Type B pancreatic cell (in vitro differentiated cells): ENCODE data around the gene BTLA. TPM values are rescaled to one million over a fixed set of nuclear protein-coding genes. Genes with fewer than 3 reads are reported as not detected.

Experiments used
- DNase-seq: peaks from one replicate; pipeline ENCODE4 v3.0.0; 2021; ENCODE audit warnings: mixed read lengths; ENCODE audit not compliant: unreplicated experiment; ENCODE audit errors: extremely low spot score
- H3K27ac Mint-ChIP-seq: 2 replicates; pipeline ENCODE4 v1.8.0; 2021; ENCODE audit warnings: mild to moderate bottlenecking, mixed read lengths
- H3K27me3 Mint-ChIP-seq: 2 replicates; pipeline ENCODE4 v1.8.0; 2021; ENCODE audit warnings: mixed read lengths
- H3K36me3 Mint-ChIP-seq: 2 replicates; pipeline ENCODE4 v1.8.0; 2021; ENCODE audit warnings: mixed read lengths
- H3K4me1 Mint-ChIP-seq: one replicate; pipeline ENCODE4 v1.8.0; 2021; ENCODE audit warnings: mixed read lengths; ENCODE audit not compliant: unreplicated experiment
- H3K4me3 Mint-ChIP-seq: 2 replicates; pipeline ENCODE4 v1.8.0; 2021; ENCODE audit warnings: mild to moderate bottlenecking, mixed read lengths
- H3K9me3 Mint-ChIP-seq: 2 replicates; pipeline ENCODE4 v1.8.0; 2021; ENCODE audit warnings: mixed read lengths
- CTCF ChIP-seq: fragments of 200-600 bp; sonication (generic); conservative IDR thresholded peaks from 2 replicates; pipeline ENCODE4 v1.5.0; 2021; ENCODE audit warnings: antibody characterized with exemption, mild to moderate bottlenecking
- total RNA-seq: library from RNA; stranded (reverse); gene quantifications from 2 replicates; pipeline ENCODE4 v1.2.1, GENCODE V29; 2021; ENCODE audit warnings: low replicate concordance

BTLA gene
- total RNA-seq, 1 donor from 2014 or later: not detected

- H3K4me1 Mint-ChIP-seq: no peaks in the 10 kb centered on the region
- no peaks in the 10 kb centered on the region for H3K27me3 Mint-ChIP-seq
- no peak overlapping the region for H3K4me3 Mint-ChIP-seq
- no peak for TF ChIP-seq CTCF
- no peaks in the 10 kb centered on the region for H3K36me3 Mint-ChIP-seq
- H3K27ac Mint-ChIP-seq: no peak overlapping the region
- H3K9me3 Mint-ChIP-seq: no peaks in the 10 kb centered on the region
- no peak for DNase-seq
Measured at GRCh38 chr3:112472691-112473090, 26.6 kb downstream of the BTLA start.

DNA sequence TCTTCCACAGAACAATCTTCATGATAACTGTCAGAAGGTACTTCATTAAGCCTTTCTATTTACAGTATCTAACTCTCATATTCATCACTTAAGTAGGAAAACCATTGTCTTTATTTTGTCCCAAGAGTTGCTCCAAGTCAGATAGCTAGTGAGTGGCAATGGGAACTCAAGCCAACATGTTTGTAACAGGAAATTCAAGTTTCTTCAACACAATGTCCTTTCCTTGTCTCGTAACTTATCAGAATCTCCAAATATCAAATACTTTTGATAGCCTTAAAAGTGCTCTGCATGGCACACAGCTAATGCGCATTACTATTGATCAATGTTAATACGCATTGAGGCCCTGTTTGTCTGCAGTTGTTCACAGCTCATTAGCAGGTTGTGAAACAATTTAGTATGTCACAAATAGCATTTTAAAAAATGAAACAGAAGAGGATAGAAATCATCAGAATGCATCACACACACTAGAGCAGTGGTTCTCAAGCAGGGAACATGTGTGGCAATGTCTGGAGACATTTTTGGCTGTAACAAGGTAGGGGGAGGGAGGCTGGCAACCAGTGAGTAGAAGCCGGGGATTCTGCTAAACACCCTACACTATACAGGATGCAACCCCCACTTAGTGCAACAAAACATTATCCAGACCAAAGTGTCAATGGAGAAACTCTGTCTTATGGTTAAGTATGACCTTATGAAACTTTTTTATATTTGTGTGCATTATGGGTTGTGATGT is 27.5 kb downstream of the BTLA start:
- Mint-ChIP-seq H3K27me3 (no peaks in the 10 kb centered on the region), H3K4me3 (no peak overlapping the region), H3K4me1 (no peaks in the 10 kb centered on the region), H3K27ac (no peak overlapping the region), H3K9me3 (no peaks in the 10 kb centered on the region), H3K36me3 (no peaks in the 10 kb centered on the region)
- no peak for TF ChIP-seq CTCF
- no peak for DNase-seq

DNA sequence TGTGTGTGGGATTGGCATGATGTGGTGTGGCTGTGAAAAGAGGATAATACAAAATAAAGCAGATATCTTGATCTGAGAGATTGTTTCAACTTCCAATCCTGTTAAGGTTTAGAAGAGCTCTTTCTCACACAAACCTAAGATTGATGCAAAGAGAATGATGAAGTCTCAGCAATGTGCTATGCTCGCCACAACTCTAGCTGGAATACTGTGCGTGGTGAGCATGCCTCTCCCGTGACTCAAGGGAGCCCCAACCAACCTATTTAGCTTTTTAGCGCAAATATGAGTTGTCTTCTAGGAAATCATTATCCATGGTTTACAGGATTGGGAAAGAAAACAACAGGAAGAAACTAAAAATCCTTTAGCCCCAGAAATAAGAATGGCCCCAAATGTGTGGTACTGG is 28.5 kb downstream of the BTLA start:
- Mint-ChIP-seq H3K9me3 (no peaks in the 10 kb centered on the region), H3K27ac (no peak overlapping the region), H3K27me3 (no peaks in the 10 kb centered on the region), H3K36me3 (no peaks in the 10 kb centered on the region), H3K4me1 (no peaks in the 10 kb centered on the region), H3K4me3 (no peak overlapping the region)
- no peak for DNase-seq
- no peak for TF ChIP-seq CTCF

DNA sequence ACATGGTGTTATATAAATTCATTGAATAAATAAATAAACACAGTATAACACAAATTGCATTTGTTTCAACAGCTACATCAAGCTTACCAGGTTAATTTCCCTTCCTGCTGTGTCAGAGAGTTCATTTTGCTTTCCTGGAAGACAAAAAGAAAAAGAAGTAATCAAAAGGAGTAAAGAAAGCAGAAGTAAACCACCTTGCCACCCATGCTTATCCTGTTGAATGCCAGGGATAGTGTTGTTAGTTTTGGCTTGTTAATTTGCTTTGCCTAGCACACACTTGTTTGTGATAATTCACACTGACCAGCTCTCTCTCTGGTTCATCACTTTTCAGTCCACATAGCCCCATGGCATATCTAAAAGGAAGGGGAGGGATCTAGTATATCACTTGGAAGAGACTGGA is 29.6 kb downstream of the BTLA start:
- TF ChIP-seq CTCF: no peak

DNA sequence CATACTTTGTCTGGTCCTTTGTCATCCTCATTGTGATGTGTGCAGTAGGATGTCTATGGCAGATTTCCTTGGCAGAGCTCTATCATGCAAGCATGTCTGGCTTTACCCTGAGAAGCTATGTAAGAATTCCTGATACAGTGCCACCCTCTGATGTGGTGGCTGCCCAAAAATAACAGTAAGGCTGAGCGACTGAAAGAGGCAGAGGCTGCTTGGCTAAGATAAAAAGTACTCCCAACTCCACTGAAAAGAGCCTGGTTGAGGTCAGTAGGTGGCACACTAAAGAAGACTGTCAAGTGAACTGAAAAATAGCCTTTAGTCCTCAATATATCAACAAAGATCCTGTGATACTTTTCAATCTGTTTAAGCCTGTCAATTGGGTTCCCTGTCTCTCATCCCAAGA is 31.7 kb downstream of the BTLA start:
- no peak for DNase-seq
- TF ChIP-seq CTCF: no peak
- H3K4me3 Mint-ChIP-seq: no peak overlapping the region
- no peaks in the 10 kb centered on the region for H3K36me3 Mint-ChIP-seq
- no peaks in the 10 kb centered on the region for H3K4me1 Mint-ChIP-seq
- no peak overlapping the region for H3K27ac Mint-ChIP-seq
- no peaks in the 10 kb centered on the region for H3K27me3 Mint-ChIP-seq
- no peaks in the 10 kb centered on the region for H3K9me3 Mint-ChIP-seq

More for the DNA sequence above, 29.6 kb downstream of the BTLA start:
- Mint-ChIP-seq H3K27ac (no peak overlapping the region), H3K4me1 (no peaks in the 10 kb centered on the region), H3K9me3 (no peaks in the 10 kb centered on the region), H3K4me3 (no peak overlapping the region), H3K27me3 (no peaks in the 10 kb centered on the region), H3K36me3 (no peaks in the 10 kb centered on the region)
- DNase-seq: no peak
